ENCODE measurements around the gene PRICKLE2. TPM values are rescaled to one million over a fixed set of nuclear protein-coding genes. Genes with fewer than 3 reads are reported as not detected.

PRICKLE2 gene
- total RNA-seq, 1 donor from 2014 or later, result not detected

DNA sequence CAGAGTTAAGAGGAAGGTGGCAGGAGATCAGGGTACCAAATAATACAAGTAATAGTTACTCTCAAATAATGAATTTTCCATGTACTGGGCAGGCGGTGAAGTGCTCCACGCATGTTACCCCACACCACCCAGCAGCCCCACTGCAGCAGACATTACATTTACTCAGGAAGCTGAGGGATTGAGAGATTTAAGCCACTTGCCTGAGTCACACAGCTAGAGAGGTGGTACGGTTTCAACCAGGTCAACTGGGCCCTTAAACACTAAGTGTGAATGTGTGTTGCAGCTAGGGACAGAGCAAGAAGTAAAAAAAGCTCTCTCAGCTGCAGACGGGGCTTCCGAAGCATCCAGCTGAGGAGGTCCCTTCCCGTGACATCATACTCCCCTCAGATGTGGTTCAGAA, 91.3 kb downstream of the PRICKLE2 start:
- H3K36me3 Mint-ChIP-seq (ENCODE audit: low read depth), result no peaks in the 10 kb centered on the region
- H3K27me3 Mint-ChIP-seq (ENCODE audit: insufficient read depth), result no peaks in the 10 kb centered on the region
- intact Hi-C loops (cut with micrococcal nuclease), result no loop called here
- no peak for DNase-seq (ENCODE audit: low spot score)
- no peak overlapping the region for H3K27ac Mint-ChIP-seq
- no peaks in the 10 kb centered on the region for H3K4me1 Mint-ChIP-seq (ENCODE audit: low read depth)
- no peak overlapping the region for H3K4me3 Mint-ChIP-seq
- H3K9me3 Mint-ChIP-seq, result no peaks in the 10 kb centered on the region

DNA sequence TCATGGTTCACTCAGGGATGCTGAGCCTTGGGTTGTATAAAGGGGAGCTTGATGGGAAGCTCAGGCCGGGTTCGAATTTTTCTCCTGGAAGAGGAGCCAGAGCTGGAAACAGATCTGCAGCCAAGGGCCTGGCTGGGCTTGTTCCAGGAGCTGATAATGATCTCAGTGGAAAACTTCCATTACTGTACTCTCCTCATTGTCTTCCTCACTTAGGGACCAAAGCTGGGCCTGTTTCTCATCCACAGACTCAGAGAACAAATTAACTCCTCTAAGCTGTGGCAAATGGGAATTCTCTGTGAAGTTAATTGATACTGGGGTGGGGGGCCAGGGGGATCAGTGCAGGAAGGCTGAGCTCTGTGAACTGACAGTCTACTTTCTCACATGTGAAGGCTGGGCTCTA, 92.0 kb downstream of the PRICKLE2 start:
- no peak overlapping the region for H3K4me3 Mint-ChIP-seq
- no peaks in the 10 kb centered on the region for H3K36me3 Mint-ChIP-seq (ENCODE audit: low read depth)
- no peaks in the 10 kb centered on the region for H3K4me1 Mint-ChIP-seq (ENCODE audit: low read depth)
- H3K27ac Mint-ChIP-seq, result no peak overlapping the region
- H3K27me3 Mint-ChIP-seq (ENCODE audit: insufficient read depth), result no peaks in the 10 kb centered on the region
- H3K9me3 Mint-ChIP-seq, result no peaks in the 10 kb centered on the region
- intact Hi-C loops (cut with micrococcal nuclease), result no loop called here
- no peak for DNase-seq (ENCODE audit: low spot score)

DNA sequence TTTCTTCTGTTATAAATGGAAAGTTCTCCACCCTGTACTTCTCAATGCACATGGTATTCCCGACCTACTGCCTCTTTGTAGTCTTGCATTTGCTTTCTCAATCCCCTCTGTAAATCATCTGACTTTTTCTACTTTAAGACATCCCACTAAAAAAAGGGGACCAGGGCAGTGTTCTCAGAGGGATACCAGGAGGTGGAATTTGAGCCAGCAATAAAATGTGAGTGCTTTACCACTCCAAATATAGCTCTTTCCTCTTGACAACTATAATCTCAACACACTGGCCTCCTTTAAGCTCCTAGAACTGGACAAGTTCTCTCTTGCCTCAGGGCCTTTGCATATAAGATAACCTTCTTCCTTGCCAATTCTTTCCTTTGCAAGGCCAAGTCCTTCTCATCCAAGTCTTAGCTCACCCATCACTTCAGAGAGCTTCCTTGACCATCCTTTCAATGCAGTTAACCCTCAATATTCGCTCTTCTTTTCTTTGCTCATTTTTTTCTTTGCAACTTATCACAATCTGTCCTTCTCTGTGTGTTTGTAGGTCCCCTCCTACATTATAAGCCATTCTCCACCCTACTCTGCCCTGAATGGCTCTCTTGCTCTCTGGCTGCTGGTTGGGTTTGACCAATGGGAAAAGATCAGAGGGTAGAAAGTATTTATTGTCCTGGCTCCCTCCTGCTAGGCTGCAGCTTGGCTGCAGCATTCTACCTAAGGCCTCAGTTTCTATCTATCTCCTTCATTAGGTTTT, 93.4 kb downstream of the PRICKLE2 start:
- Mint-ChIP-seq H3K4me3 (no peak overlapping the region), H3K27ac (no peak overlapping the region), H3K9me3 (no peaks in the 10 kb centered on the region), H3K27me3 (ENCODE audit: insufficient read depth) (no peaks in the 10 kb centered on the region), H3K4me1 (ENCODE audit: low read depth) (no peaks in the 10 kb centered on the region), H3K36me3 (ENCODE audit: low read depth) (no peaks in the 10 kb centered on the region)
- intact Hi-C loops (cut with micrococcal nuclease), result no loop called here
- DNase-seq (ENCODE audit: low spot score), result no peak

- Mint-ChIP-seq H3K27me3 (ENCODE audit: insufficient read depth) (no peaks in the 10 kb centered on the region), H3K27ac (no peak overlapping the region), H3K4me1 (ENCODE audit: low read depth) (no peaks in the 10 kb centered on the region)
These were observed 94.8 kb downstream of the PRICKLE2 start for GRCh38 chr3:64130436-64130835.

DNA sequence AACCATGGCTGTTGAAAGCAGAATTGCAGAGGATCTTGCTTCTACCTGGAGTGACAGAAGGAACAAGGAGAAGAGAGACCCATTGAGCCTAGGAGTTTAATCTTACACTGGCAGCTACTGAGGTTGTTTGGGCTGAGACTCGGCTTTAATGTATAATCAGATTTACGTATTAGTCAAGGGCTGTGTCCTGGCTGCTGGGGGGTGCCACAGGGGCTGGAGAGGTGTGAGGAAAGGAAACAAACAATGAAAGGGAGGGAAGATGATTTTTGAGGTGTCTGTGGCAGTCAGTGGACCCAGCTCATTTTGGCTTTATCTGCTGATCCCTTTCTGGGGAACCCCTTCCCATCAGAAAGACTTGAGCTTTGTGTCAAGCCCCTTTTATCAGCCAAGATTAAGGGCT, 95.7 kb downstream of the PRICKLE2 start:
- intact Hi-C loops (cut with micrococcal nuclease), result no loop called here
- no peaks in the 10 kb centered on the region for H3K36me3 Mint-ChIP-seq (ENCODE audit: low read depth)
- no peaks in the 10 kb centered on the region for H3K27me3 Mint-ChIP-seq (ENCODE audit: insufficient read depth)
- H3K27ac Mint-ChIP-seq, result no peak overlapping the region
- no peaks in the 10 kb centered on the region for H3K4me1 Mint-ChIP-seq (ENCODE audit: low read depth)
- no peak for DNase-seq (ENCODE audit: low spot score)
- H3K4me3 Mint-ChIP-seq, result no peak overlapping the region
- H3K9me3 Mint-ChIP-seq, result no peaks in the 10 kb centered on the region

More at GRCh38 chr3:64130436-64130835, 94.8 kb downstream of the PRICKLE2 start:
- H3K9me3 Mint-ChIP-seq, result no peaks in the 10 kb centered on the region
- H3K36me3 Mint-ChIP-seq (ENCODE audit: low read depth), result no peaks in the 10 kb centered on the region
- H3K4me3 Mint-ChIP-seq, result no peak overlapping the region
- intact Hi-C loops (cut with micrococcal nuclease), result no loop called here
- DNase-seq (ENCODE audit: low spot score), result no peak

GRCh38 chr3:64129106-64129505, 96.2 kb downstream of the PRICKLE2 start:
- intact Hi-C loops (cut with micrococcal nuclease), result no loop called here
- H3K4me1 Mint-ChIP-seq (ENCODE audit: low read depth), result no peaks in the 10 kb centered on the region

GRCh38 chr3:64125561-64125960, 99.7 kb downstream of the PRICKLE2 start:
- Mint-ChIP-seq H3K4me1 (ENCODE audit: low read depth) (no peaks in the 10 kb centered on the region), H3K9me3 (no peaks in the 10 kb centered on the region), H3K4me3 (no peak overlapping the region), H3K36me3 (ENCODE audit: low read depth) (no peaks in the 10 kb centered on the region), H3K27ac (no peak overlapping the region), H3K27me3 (ENCODE audit: insufficient read depth) (no peaks in the 10 kb centered on the region)
- intact Hi-C loops (cut with micrococcal nuclease), result no loop called here
- no peak for DNase-seq (ENCODE audit: low spot score)

More at GRCh38 chr3:64129106-64129505, 96.2 kb downstream of the PRICKLE2 start:
- H3K9me3 Mint-ChIP-seq, result no peaks in the 10 kb centered on the region
- H3K36me3 Mint-ChIP-seq (ENCODE audit: low read depth), result no peaks in the 10 kb centered on the region
- DNase-seq (ENCODE audit: low spot score), result no peak
- H3K27ac Mint-ChIP-seq, result no peak overlapping the region
- H3K27me3 Mint-ChIP-seq (ENCODE audit: insufficient read depth), result no peaks in the 10 kb centered on the region
- no peak overlapping the region for H3K4me3 Mint-ChIP-seq

GRCh38 chr3:64123931-64124330, 101.3 kb downstream of the PRICKLE2 start:
- Mint-ChIP-seq H3K4me3 (no peak overlapping the region), H3K27me3 (ENCODE audit: insufficient read depth) (no peaks in the 10 kb centered on the region), H3K27ac (no peak overlapping the region), H3K4me1 (ENCODE audit: low read depth) (no peaks in the 10 kb centered on the region), H3K36me3 (ENCODE audit: low read depth) (no peaks in the 10 kb centered on the region), H3K9me3 (no peaks in the 10 kb centered on the region)
- no peak for DNase-seq (ENCODE audit: low spot score)
- intact Hi-C loops (cut with micrococcal nuclease), result no loop called here

DNA sequence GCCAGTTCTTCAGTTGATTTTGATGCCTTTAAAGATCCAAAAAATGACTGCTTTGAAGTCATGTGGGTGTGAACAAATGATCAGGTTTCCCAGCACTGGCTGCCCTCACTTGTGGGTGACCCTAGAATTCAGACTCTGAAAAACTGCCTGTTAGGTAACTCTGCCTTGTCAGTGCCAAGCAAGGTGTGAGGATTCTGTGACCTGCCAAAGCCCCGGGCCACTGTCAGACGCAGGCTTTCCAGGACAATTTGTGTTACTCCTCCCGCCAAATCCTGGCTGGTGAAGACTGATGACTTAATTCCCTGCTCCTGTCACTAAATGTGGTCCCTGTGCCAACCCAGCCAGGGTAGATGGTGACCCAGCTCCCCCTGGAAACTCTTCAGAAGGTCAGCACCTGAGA, 102.8 kb downstream of the PRICKLE2 start:
- H3K36me3 Mint-ChIP-seq (ENCODE audit: low read depth), result no peaks in the 10 kb centered on the region
- no peak overlapping the region for H3K4me3 Mint-ChIP-seq
- intact Hi-C loops (cut with micrococcal nuclease), result no loop called here
- no peak overlapping the region for H3K27ac Mint-ChIP-seq
- no peak for DNase-seq (ENCODE audit: low spot score)
- no peaks in the 10 kb centered on the region for H3K9me3 Mint-ChIP-seq
- no peaks in the 10 kb centered on the region for H3K27me3 Mint-ChIP-seq (ENCODE audit: insufficient read depth)
- no peaks in the 10 kb centered on the region for H3K4me1 Mint-ChIP-seq (ENCODE audit: low read depth)

GRCh38 chr3:64121750-64122311, 103.4 kb downstream of the PRICKLE2 start:
- Mint-ChIP-seq H3K27me3 (ENCODE audit: insufficient read depth) (no peaks in the 10 kb centered on the region), H3K4me3 (no peak overlapping the region), H3K36me3 (ENCODE audit: low read depth) (no peaks in the 10 kb centered on the region), H3K4me1 (ENCODE audit: low read depth) (no peaks in the 10 kb centered on the region), H3K27ac (no peak overlapping the region), H3K9me3 (no peaks in the 10 kb centered on the region)
- intact Hi-C loops (cut with micrococcal nuclease), result no loop called here
- DNase-seq (ENCODE audit: low spot score), result no peak

GRCh38 chr3:64120876-64121275, 104.4 kb downstream of the PRICKLE2 start:
- Mint-ChIP-seq H3K27me3 (ENCODE audit: insufficient read depth) (no peaks in the 10 kb centered on the region), H3K9me3 (no peaks in the 10 kb centered on the region), H3K4me3 (no peak overlapping the region), H3K4me1 (ENCODE audit: low read depth) (no peaks in the 10 kb centered on the region), H3K36me3 (ENCODE audit: low read depth) (no peaks in the 10 kb centered on the region), H3K27ac (no peak overlapping the region)
- intact Hi-C loops (cut with micrococcal nuclease), result no loop called here
- DNase-seq (ENCODE audit: low spot score), result no peak

DNA sequence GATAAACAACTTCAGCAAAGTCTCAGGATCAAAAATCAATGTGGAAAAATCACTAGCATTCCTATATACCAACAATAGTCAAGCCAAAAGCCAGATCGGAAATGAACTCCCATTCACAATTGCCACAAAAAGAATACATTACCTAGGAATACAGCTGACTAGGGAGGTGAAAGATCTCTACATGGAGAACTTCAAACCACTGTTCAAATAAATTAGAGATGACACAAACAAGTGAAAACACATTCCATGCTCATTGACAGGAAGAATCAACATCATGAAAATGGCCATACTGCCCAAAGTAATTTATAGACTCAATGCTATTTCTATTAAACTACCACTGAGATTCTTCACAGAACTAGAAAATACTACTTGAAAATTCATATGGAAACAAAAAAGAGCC, 107.8 kb downstream of the PRICKLE2 start:
- intact Hi-C loops (cut with micrococcal nuclease), result no loop called here
- no peaks in the 10 kb centered on the region for H3K27me3 Mint-ChIP-seq (ENCODE audit: insufficient read depth)
- H3K36me3 Mint-ChIP-seq (ENCODE audit: low read depth), result no peaks in the 10 kb centered on the region
- H3K9me3 Mint-ChIP-seq, result no peaks in the 10 kb centered on the region
- DNase-seq (ENCODE audit: low spot score), result no peak
- no peaks in the 10 kb centered on the region for H3K4me1 Mint-ChIP-seq (ENCODE audit: low read depth)
- no peak overlapping the region for H3K4me3 Mint-ChIP-seq
- no peak overlapping the region for H3K27ac Mint-ChIP-seq

DNA sequence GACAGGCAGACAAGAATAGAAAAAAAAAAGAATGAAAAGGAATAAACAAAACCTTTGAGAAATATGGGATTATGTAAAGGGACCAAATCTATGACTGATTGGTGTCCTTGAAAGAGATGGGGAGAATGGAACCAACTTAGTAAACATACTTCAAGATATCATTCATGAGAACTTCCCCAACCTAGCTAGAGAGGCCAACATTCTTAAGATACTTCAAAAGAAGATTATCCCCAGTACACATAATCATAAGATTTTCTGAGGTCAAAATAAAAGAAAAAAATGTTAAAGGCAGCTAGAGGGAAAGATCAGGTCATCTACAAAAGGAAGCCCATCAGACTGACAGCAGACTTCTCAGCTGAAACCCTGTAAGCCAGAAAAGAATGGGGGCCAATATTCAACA, 110.6 kb downstream of the PRICKLE2 start:
- H3K4me3 Mint-ChIP-seq, result no peak overlapping the region
- H3K27ac Mint-ChIP-seq, result no peak overlapping the region
- H3K27me3 Mint-ChIP-seq (ENCODE audit: insufficient read depth), result no peaks in the 10 kb centered on the region
- H3K9me3 Mint-ChIP-seq, result no peaks in the 10 kb centered on the region
- H3K4me1 Mint-ChIP-seq (ENCODE audit: low read depth), result no peaks in the 10 kb centered on the region
- DNase-seq (ENCODE audit: low spot score), result no peak
- no peaks in the 10 kb centered on the region for H3K36me3 Mint-ChIP-seq (ENCODE audit: low read depth)
- intact Hi-C loops (cut with micrococcal nuclease), result no loop called here

DNA sequence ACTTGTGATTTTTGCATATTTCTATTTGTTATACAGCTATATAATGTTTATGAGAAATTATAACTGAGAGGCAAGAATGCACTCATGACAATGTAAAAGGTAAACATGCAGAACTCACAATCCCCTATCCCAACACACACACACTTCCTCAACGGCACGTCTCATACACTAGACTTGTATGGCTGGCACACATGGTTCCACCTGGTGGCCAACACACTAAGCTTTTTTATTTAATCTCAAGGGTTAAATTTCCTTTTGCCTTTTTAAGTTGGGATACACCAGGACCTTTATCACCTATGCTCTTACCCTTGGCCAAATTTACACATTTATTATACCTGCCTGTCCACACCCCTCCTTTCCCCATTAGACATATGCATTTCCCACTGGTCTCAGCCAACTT, 113.4 kb downstream of the PRICKLE2 start:
- DNase-seq (ENCODE audit: low spot score), result no peak
- H3K4me3 Mint-ChIP-seq, result no peak overlapping the region
- H3K9me3 Mint-ChIP-seq, result no peaks in the 10 kb centered on the region
- H3K27ac Mint-ChIP-seq, result no peak overlapping the region
- intact Hi-C loops (cut with micrococcal nuclease), result no loop called here
- no peaks in the 10 kb centered on the region for H3K36me3 Mint-ChIP-seq (ENCODE audit: low read depth)
- no peaks in the 10 kb centered on the region for H3K4me1 Mint-ChIP-seq (ENCODE audit: low read depth)
- H3K27me3 Mint-ChIP-seq (ENCODE audit: insufficient read depth), result no peaks in the 10 kb centered on the region

Data from activated T-helper 1 cell treated with anti-CD3 and anti-CD28 coated beads, Interleukin-12 subunit alpha, Interleukin-12 subunit beta, Interleukin-2, Interleukin-4 antibody, amounts not matched to agents 30 ng/mL and 10 ng/mL and 1 ng/mL, durations not matched to agents 14 hours and 24 hours and 36 hours (primary cell).